ENCODE measurements around the gene SLC25A21. TPM values are rescaled to one million over a fixed set of nuclear protein-coding genes. Genes with fewer than 3 reads are reported as not detected.

The SLC25A21 gene
- total and polyA plus RNA-seq, 10 of the 15 experiments (the other 5 are each of a cell fraction or from before 2014, with no cell fraction given): 0.06 to 0.72 (median 0.17) TPM; not detected in 3

DNA sequence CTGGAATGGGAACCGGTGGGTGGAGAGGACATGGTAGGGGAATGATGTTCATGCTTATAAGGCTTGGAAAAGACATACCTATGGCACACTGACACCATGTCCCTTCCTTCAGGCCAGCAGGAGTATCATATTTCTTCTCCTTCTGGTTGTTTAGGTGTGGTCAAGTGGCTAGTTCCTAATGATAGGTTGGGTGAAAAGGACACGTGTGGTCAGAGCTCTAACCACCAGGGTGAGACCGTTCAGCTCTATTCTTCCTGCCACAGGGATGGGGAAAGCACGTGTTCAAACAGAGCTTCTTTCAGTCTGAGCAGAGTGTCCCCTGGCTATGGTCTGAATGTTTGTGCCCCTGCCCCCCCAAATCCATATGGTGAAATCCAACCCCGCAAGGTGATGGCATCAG, 301.6 kb downstream of the SLC25A21 start:
- ATAC-seq (no peak), DNase-seq (ENCODE audit: low read depth, low spot score) (no peak), FAIRE-seq (no peak)
- TF ChIP-seq BHLHE40 (IDR thresholded peaks at IDR 0.05; ENCODE audit: borderline replicate concordance in 1 of 2, low read depth in 2 of 2, low read length in 1 of 2): no peak
- TF ChIP-seq SREBF2 (IDR thresholded peaks at IDR 0.05; ENCODE audit: low read length): no peak
- no peak for TF ChIP-seq NFYA (IDR thresholded peaks at IDR 0.05; ENCODE audit: borderline replicate concordance, low read depth, low read length)
- no peak for TF ChIP-seq TCF3 (IDR thresholded peaks at IDR 0.05; ENCODE audit: borderline replicate concordance, insufficient read depth, low read depth, low read length)
- TF ChIP-seq NBN (IDR thresholded peaks at IDR 0.05): no peak
- TF ChIP-seq, protein P1, sequence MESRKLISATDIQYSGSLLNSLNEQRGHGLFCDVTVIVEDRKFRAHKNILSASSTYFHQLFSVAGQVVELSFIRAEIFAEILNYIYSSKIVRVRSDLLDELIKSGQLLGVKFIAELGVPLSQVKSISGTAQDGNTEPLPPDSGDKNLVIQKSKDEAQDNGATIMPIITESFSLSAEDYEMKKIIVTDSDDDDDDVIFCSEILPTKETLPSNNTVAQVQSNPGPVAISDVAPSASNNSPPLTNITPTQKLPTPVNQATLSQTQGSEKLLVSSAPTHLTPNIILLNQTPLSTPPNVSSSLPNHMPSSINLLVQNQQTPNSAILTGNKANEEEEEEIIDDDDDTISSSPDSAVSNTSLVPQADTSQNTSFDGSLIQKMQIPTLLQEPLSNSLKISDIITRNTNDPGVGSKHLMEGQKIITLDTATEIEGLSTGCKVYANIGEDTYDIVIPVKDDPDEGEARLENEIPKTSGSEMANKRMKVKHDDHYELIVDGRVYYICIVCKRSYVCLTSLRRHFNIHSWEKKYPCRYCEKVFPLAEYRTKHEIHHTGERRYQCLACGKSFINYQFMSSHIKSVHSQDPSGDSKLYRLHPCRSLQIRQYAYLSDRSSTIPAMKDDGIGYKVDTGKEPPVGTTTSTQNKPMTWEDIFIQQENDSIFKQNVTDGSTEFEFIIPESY (IDR thresholded peaks at IDR 0.05): no peak
- no peak for TF ChIP-seq JUND (IDR thresholded peaks at IDR 0.05; ENCODE audit: low read depth, low read length)
- TF ChIP-seq ZSCAN29 (IDR thresholded peaks at IDR 0.05): no peak
- H3K4me1 ChIP-seq (ENCODE audit: control insufficient read depth, insufficient read depth, low read length): peaks cover 11% of the 10 kb centered on the region
- in situ Hi-C loops (cut with MboI) (no loop called here), intact Hi-C loops (cut with micrococcal nuclease; ENCODE audit: unreplicated experiment) (no loop called here)
- no TSS peak for BruUV-seq (replicated peaks)
- no peaks in the 10 kb centered on the region for H4K20me1 ChIP-seq (ENCODE audit: control insufficient read depth, insufficient read depth)
- 11% methylated on average over 5 of the region's 5 CpGs for WGBS (ENCODE audit: insufficient coverage, insufficient replicate concordance, low lambda C conversion rate, missing lambda C conversion rate)
- no peak overlapping the region for H3K4me2 ChIP-seq (ENCODE audit: control insufficient read depth, insufficient read depth)
- no peaks in the 10 kb centered on the region; the same call in 2 of the 3 replicates for H3K9me3 ChIP-seq (replicated peaks; ENCODE audit: control insufficient read depth, insufficient read depth, low read length)
- no peaks in the 10 kb centered on the region for H3K27me3 ChIP-seq (replicated peaks in 1 of 2; ENCODE audit: control insufficient read depth in 2 of 2, insufficient read depth in 2 of 2, low read length in 1 of 2)
- no peaks in the 10 kb centered on the region for H3K36me3 ChIP-seq (ENCODE audit: control insufficient read depth in 2 of 2, insufficient read depth in 2 of 2, low read length in 1 of 2)
- SMC1A ChIA-PET (ENCODE audit: uncharacterized antibody, unreplicated experiment): interaction anchor here (0.7 kb wide), 1 partner anchor 71 kb away, joined by 4 read pairs; no protein-coding TSS in a partner anchor
- POLR2A ChIA-PET: no interaction called here
- H3K9ac ChIP-seq (ENCODE audit: control insufficient read depth, insufficient read depth, low read length): no peak overlapping the region
- H3K27ac ChIP-seq (ENCODE audit: control insufficient read depth, insufficient read depth): no peak overlapping the region
- no peak overlapping the region for H2AFZ ChIP-seq (ENCODE audit: control insufficient read depth, low read depth, low read length)
- H3K4me3 ChIP-seq: no peak overlapping the region
- CTCF ChIA-PET: interaction anchor here (0.5 kb wide), 1 partner anchor 317 kb away, joined by 3 read pairs; no protein-coding TSS in a partner anchor
- H3K79me2 ChIP-seq (ENCODE audit: control insufficient read depth, insufficient read depth, low read length): no peaks in the 10 kb centered on the region
- RAD21 ChIA-PET (ENCODE audit: unreplicated experiment): no interaction called here

Measured in GM12878 (cell line).